GM19025 (cell line): ENCODE data around the gene C1R.
"Not testable (repeated sequence)": the region's sequence is repeated elsewhere in the genome, so short reads cannot be mapped to it uniquely, and the experiment has no call there.

Experiments used
- ATAC-seq: cut with Tn5 transposase; IDR thresholded peaks from one replicate; pipeline ENCODE4 v1.9.1; 2021; ENCODE audit warnings: mild to moderate bottlenecking, low read depth, moderate library complexity; ENCODE audit not compliant: unreplicated experiment

The C1R gene

DNA sequence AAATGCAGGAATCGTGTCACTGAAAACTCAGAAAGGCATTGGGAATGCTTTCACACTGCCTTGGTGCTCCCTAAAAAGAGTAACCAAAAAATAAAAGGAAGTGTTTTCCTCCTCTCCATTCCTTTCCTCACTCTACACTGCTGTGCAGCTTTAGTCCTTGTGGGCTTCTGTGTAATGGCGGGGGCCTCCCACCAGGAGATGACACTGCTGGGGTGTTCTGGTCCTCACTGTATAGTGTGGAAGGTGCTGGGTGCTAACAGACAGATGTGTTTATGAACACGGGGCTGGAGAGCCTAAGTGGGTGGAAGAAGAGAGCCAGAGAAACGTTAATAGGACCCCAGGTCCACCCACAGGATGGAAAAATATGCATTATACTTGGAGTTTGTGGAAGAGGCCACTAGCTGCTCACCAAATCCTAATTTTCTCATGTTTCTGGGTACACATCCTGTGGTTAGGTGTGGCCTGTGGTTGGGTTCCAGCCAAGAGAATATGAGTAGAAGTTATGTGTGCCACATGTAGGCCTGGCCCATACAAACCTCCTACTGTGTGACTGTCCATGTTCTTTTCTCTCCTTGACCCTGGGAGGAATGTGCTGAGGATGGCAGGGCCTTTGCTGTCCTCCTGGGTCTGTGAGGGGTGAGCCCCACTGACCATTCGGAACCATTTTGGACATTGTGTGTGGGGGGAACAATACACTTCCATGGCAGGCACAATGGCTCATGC is 45.7 kb downstream of the C1R start:
- ATAC-seq, result no peak

DNA sequence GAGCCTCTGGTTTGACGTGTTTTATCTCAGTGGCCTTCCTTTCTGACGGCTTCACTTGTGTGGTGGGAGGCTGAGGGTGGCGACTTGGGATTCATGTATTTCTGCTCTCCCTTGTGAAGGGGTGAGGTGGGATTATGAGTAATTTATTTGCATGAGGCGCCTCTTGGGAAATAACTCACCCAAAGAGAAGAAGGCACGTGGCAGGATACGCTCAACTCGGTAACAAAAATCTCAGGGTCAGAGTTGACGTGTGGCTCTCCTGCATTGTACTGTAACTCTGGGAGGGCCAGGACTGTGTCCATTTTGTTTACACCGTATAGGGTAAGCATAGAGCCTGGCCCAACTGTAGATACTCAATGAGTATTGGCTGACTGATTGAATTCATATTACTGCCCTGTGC is 46.3 kb downstream of the C1R start:
- no peak for ATAC-seq

DNA sequence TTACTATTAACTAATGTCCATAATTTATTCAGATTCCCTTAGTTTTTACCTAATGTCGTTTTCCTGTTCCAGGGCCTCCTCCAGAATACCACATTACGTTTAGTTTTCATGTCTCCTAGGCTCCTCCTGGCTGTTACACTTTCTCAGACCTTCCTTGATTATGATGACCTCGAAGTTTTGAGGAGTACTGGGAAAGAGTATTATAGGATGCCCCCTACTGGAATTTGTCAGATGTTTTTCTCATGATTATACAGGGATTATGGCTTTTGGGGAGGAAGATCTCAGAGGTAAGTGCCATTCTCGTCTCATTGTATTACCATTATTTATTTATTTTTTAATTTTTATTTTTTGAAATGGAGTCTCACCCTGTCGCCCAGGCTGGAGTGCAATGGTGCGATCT is 49.4 kb downstream of the C1R start:
- ATAC-seq, result no peak

DNA sequence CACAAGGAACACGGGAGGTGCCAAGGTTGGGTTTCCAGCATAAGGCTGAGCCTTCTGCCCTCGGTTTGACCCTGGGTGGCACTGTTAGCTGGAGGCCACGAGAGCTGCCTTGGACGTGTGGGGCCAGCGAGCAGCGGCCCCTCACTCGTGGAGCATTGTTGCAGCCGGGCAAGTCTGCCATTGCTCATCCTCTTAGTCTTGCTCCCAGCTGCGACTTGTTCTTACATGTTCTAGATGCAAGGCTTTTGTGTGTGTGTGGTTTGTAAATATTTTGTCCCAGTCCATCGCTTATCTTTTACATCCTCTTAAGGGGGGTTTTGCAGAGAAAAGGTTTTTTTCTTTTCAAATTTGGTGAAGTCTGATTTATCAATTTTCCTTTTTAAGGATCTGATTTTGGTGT is 52.8 kb downstream of the C1R start:
- no peak for ATAC-seq

DNA sequence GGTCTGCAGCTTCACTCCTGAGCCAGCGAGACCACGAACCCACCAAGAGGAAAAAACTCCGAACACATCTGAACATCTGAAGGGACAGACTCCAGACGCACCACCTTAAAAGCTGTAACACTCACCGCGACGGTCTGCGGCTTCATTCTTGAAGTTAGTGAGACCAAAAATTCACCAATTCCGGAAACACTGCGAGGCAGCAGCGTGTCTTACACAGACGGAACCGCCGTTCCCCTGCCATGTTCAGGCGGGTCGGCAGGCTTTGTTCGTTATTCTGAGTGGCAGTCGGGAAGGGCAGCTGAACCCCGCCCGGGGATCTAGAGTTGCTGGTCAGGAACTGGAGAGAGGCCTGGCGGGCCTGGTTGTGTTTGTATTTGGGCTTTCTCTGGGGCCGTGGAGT is 53.7 kb downstream of the C1R start:
- no peak for ATAC-seq

DNA sequence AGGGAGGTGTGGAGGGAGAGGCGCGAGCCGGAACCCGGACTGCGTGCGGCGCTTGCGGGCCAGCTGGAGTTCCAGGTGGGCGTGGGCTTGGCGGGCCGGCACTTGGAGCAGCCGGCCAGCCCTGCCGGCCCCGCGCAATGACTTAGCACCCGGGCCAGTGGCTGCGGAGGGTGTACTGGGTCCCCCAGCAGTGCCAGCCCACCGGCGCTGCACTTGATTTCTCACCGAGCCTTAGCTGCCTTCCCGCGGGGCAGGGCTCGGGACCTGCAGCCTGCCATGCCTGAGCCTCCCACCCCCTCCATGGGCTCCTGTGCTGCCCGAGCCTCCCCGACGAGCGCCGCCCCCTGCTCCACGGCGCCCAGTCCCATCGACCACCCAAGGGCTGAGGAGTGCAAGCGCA is 54.8 kb downstream of the C1R start:
- not testable (repeated sequence) for ATAC-seq

DNA sequence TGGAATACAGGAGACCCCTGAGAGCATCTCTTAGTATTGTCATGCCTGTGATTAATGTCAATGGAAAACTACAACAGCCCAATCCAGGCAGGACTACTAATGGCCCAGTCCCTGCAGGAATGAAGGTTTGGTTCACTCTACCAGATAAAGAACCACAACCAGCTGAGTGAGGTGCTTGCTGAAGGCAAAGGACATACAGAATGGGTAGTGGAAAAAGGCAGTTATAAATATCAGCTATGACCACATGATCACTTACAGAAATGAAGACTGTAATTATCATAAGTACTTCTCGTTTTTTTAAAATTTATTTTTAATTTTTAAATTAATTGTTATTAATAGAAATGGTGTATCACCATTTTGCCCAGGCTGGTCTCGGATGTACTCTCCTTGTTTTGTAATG is 56.8 kb downstream of the C1R start:
- no peak for ATAC-seq

DNA sequence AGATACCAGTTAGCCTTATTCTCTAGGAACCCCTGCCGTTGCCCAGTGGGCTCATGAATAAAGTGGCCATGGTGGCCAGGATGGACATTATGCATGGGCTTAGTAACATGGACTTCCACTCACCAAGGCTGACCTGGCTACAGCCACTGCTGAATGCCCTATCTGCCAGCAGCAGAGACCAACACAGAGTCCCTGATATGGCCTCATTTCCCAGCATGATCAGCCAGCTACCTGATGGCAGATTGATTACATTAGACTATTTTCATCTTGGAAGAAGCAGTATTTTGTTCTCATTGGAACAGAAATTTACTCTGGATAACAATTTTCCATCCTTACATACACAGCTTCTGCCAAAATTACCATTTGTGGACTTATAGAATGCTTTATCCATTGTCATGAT is 57.8 kb downstream of the C1R start:
- ATAC-seq, result no peak

DNA sequence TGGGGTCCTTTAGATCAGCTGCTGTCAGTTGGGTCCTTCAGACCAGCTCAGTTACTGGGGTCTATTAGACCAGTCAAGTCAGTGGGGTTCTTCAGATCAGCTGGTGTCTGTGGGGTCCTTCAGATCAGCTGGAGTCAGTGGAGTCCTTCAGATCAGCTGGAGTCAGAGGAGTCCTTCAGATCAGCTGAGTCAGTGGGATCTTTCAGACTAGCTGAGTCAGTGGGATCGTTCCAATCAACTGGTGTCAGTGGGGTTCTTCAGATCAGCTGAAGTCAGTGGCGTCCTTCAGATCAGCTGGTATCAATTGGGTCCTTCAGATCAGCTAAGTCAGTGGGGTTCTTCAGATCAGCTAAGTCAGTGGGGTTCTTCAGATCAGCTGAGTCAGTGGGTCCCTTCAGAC is 59.3 kb downstream of the C1R start:
- no peak for ATAC-seq

DNA sequence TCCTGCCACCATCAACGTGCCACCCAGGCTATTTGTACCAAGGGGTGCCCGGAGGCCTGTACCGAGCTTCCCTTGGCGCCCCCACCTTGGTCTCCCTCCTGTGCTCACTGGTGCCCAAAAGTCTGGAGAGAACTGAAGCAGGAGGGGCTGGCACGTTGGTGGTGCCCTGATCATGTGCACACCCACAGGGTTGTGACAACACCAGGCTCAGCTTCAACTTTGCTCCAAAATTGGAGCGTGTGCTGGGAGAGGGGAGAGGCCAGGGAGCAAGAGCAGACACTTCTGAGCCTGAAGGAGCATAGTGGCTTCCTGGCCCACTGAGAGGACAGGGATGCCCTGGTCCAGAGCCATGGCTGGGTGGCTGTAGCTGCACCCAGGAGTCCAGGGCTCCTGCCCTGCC is 60.9 kb downstream of the C1R start:
- no peak for ATAC-seq
